ENCODE data around the gene PSIP1.

DNA sequence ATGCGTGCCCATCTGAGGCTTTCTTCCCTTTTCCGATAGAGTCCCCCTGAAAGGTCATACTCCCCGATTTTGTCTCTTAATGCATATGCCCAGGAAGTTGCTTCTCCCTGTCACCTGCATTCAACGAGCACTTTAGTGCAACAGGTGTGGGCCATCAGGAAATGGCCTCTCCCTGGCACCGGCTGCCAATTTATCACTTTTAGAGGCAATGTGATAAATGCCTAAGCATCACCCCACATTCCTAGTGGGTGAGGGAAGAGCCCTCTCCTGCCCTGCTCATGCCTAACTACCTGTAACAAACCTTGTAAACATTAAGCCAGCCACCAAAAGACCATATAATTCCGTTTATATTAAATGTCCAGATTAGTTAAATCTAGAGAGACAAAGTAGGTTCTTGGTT lies 89.2 kb downstream of the PSIP1 start:
- TF ChIP-seq, protein P1, sequence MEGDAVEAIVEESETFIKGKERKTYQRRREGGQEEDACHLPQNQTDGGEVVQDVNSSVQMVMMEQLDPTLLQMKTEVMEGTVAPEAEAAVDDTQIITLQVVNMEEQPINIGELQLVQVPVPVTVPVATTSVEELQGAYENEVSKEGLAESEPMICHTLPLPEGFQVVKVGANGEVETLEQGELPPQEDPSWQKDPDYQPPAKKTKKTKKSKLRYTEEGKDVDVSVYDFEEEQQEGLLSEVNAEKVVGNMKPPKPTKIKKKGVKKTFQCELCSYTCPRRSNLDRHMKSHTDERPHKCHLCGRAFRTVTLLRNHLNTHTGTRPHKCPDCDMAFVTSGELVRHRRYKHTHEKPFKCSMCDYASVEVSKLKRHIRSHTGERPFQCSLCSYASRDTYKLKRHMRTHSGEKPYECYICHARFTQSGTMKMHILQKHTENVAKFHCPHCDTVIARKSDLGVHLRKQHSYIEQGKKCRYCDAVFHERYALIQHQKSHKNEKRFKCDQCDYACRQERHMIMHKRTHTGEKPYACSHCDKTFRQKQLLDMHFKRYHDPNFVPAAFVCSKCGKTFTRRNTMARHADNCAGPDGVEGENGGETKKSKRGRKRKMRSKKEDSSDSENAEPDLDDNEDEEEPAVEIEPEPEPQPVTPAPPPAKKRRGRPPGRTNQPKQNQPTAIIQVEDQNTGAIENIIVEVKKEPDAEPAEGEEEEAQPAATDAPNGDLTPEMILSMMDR (IDR thresholded peaks at IDR 0.05), result no peak
- no peak for TF ChIP-seq EZH2 (IDR thresholded peaks at IDR 0.05; ENCODE audit: borderline replicate concordance, insufficient read depth, low read depth, low read length, poor library complexity, severe bottlenecking)

Data from B cell (primary cell).